Bronchial epithelial cell (primary cell): ENCODE measurements around the gene KIF17. TPM values are rescaled to one million over a fixed set of nuclear protein-coding genes. Genes with fewer than 3 reads are reported as not detected.

Experiments
- DNase-seq: peaks from one replicate; pipeline ENCODE4 v3.0.0-alpha.2; 2010; ENCODE audit warnings: low read depth
- FAIRE-seq: peaks from 2 replicates; lab custom pipeline; 2011; peaks lifted over from hg19 to GRCh38; lab: Jason Lieb, UNC
- H3K27me3 ChIP-seq: 2 replicates; pipeline ENCODE4 v1.5.1; 2011; ENCODE audit warnings: low read length; ENCODE audit not compliant: control insufficient read depth, insufficient read depth
- H3K36me3 ChIP-seq: 2 replicates; pipeline ENCODE4 v1.5.1; 2011; ENCODE audit warnings: low read length; ENCODE audit not compliant: control insufficient read depth, insufficient read depth
- H3K4me3 ChIP-seq: 2 replicates; pipeline ENCODE4 v1.5.1; 2011; ENCODE audit warnings: mild to moderate bottlenecking, low read depth, low read length, control low read depth
- total RNA-seq: library from RNA; depleted of rRNA; stranded (reverse); fragments of >200 nt; gene quantifications from 2 replicates; pipeline ENCODE4 v1.2.1, GENCODE V29; 2014
- TF ChIP-seq, protein P1 (sequence below): IDR thresholded peaks from 2 replicates; pipeline ENCODE4 v1.5.1; 2011; ENCODE audit warnings: mild to moderate bottlenecking, moderate library complexity, low read length, control low read depth, inconsistent platforms; ENCODE audit not compliant: insufficient read depth, severe bottlenecking

KIF17 gene
- 1.0 and 3.2 TPM in 2 replicates for total RNA-seq

DNA sequence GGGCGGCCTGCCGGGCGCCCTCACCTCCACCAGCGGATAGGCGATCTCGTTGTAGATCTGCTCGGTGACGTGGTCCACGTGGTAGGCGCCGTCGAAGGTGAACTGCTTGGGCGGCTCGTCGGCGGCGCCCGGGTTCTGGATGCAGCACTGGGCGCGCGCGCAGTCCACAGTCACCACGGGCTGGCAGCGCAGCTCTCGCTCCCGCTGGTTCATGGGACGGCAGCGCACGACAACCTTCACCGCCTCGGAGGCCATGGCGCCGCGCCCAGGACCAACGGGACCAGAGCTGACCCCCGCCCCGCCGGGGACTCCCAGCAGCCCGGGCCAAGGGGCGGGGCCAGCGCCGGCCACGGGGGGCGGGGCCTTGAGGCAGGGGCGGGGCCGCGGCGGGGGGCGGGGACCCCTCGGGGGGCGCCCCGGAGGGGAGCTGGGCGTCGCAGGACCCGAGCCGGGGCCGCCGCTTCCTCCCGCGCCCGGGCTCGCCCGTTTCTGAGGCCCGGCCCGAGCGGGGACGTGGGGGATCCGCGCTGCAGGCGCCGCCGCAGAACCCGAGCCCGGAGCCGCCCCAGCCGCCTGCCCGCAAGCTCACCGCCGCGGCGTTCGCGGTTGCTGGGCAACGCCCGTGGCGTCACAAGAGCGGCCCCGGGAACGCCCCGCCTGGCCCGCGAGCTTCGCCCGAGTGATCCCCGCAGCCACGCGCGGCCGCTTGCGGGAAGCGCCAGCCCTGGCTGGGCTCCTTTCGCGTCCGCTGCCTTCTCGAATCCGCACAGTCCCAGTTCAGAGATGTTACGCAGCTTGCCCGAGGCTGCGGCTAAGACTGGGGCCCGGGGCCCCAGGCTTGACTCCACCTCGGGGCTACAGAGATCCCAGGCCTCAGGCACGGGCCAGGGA lies at the start of gene KIF17:
TSS of gene KIF17 (minus strand) at position 556 of the 891 bp plus-strand sequence. CDS start at position 255, 301 bp downstream.
- no peaks in the 10 kb centered on the region for H3K27me3 ChIP-seq
- H3K36me3 ChIP-seq, result peaks cover 5% of the 10 kb centered on the region
- no peak for FAIRE-seq
- TF ChIP-seq, protein P1, sequence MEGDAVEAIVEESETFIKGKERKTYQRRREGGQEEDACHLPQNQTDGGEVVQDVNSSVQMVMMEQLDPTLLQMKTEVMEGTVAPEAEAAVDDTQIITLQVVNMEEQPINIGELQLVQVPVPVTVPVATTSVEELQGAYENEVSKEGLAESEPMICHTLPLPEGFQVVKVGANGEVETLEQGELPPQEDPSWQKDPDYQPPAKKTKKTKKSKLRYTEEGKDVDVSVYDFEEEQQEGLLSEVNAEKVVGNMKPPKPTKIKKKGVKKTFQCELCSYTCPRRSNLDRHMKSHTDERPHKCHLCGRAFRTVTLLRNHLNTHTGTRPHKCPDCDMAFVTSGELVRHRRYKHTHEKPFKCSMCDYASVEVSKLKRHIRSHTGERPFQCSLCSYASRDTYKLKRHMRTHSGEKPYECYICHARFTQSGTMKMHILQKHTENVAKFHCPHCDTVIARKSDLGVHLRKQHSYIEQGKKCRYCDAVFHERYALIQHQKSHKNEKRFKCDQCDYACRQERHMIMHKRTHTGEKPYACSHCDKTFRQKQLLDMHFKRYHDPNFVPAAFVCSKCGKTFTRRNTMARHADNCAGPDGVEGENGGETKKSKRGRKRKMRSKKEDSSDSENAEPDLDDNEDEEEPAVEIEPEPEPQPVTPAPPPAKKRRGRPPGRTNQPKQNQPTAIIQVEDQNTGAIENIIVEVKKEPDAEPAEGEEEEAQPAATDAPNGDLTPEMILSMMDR, result no peak
- H3K4me3 ChIP-seq, result peak within 1 kb of the TSS; percentile 42
- peak; percentile 58 for DNase-seq

DNA sequence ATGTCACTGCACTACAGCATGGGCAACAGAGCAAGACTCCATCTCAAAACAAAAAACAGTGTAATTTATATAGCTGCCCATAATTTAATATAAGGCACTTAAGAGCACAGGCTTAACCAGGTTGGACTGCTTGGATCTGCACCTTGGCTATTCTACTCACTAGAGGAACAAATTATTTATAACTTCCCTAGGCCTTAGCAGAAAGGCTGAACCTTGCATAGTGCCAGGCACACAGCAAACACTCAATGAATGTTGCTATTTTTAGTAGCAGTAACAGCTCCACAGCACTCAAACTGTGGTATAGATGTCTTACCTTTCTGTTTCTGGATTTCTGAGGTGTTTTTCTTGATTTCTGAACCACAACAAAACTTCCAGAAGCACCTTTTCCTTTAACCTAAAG lies 49.5 kb upstream of the KIF17 start:
- H3K27me3 ChIP-seq, result no peaks in the 10 kb centered on the region
- H3K36me3 ChIP-seq, result peaks cover 24% of the 10 kb centered on the region
- TF ChIP-seq, protein P1, result no peak
- H3K4me3 ChIP-seq, result no peak overlapping the region
- DNase-seq (no peak), FAIRE-seq (no peak)

DNA sequence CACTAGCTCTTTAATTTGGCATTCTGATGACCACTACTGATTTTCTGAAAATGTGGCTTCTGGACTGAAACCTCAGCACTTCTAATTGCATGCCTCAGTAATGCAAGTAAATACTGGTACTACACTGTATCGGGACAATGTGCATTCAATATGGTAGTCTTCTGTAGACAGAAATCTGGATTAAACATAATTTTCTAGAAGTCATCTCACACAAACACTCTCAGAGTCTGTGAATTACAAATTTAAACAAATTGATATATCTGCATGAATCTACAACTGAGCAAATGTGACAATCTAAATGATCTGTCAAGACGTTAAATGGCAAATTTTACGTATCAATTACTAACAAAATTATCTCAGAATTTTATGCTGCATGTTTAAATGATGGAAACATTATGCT lies 45.6 kb upstream of the KIF17 start:
- TF ChIP-seq, protein P1, result no peak
- Histone ChIP-seq H3K27me3 (no peaks in the 10 kb centered on the region), H3K36me3 (peaks cover 26% of the 10 kb centered on the region), H3K4me3 (no peak overlapping the region)
- DNase-seq, result no peak
- FAIRE-seq, result no peak

DNA sequence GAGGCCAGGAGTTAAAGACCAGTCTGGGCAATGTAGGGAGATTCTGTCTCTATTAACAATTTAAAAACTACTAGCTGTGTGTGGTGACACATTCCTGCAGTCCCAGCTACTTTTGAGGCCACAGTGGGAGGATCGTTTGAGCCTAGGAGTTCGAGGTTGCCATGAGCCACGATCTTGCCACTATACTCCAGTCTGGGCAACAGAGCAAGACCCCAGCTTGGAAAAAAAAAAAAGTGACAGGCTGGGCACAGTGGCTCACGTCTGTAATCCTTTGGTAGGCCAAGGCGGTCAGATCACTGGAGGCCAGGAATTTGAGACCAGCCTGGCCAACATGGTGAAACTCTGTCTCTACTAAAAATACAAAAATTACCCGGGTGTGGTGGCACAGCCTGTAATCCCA lies 42.5 kb upstream of the KIF17 start:
- TF ChIP-seq, protein P1, result no peak
- FAIRE-seq (no peak), DNase-seq (no peak)
- H3K4me3 ChIP-seq, result no peak overlapping the region
- H3K27me3 ChIP-seq, result no peaks in the 10 kb centered on the region
- peaks cover 16% of the 10 kb centered on the region for H3K36me3 ChIP-seq

DNA sequence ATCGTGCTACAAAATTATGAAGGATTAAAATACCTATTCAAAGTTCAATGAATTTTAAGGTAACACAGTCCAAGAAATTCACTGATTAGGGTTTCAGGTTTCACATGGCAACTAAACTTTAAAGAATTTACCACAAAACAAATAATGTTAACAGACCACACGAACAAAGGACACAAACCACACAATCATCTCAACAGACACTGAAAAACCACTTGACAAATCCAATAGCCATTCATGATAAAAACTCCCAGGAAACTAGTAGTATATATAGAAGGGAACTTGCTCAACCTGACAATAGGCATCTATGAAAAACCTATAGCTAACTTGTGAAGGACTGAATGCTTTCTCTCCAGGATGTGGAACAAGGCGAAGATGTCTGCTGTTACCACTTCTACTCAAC lies 35.8 kb upstream of the KIF17 start:
- Histone ChIP-seq H3K4me3 (no peak overlapping the region), H3K27me3 (no peaks in the 10 kb centered on the region), H3K36me3 (peaks cover 8% of the 10 kb centered on the region)
- peak; percentile 26 for DNase-seq
- TF ChIP-seq, protein P1, result no peak
- FAIRE-seq, result no peak
